ENCODE data around the gene YPEL5. TPM values are rescaled to one million over a fixed set of nuclear protein-coding genes. Genes with fewer than 3 reads are reported as not detected.

Gene YPEL5
- polyA plus RNA-seq, 3 donors = 231 to 254 (median 235) TPM

DNA sequence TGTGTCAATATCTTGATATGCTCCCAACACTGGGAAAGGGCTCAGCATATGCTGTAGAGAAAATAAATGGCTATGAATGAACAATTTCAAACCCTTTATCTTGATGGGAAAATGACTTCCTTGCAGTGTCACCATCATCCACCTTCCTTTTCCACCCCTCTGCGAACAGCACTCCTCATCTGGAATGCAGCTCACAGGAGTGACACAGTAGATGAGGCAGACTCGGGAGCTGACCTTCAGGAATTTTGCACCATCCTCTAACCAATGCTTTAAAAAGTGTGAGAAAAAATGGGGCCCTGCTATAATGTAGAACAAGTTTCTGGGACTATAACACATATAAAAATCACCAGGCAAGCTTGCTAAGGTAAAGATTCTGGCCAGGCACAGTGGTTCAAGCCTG lies 41.3 kb upstream of the YPEL5 start:
- H3K36me3 Mint-ChIP-seq = no peaks in the 10 kb centered on the region
- Histone ChIP-seq H3K4me3 (replicated peaks in 1 of 3; ENCODE audit: low read depth in 2 of 3, low read length in 3 of 3) (no peak overlapping the region), H3K4me2 (replicated peaks; ENCODE audit: extremely low read depth, low read length, poor library complexity, severe bottlenecking) (no peak overlapping the region), H3K9me3 (replicated peaks in 1 of 2; ENCODE audit: control insufficient read depth in 1 of 2, insufficient read depth in 1 of 2, low read length in 2 of 2) (no peaks in the 10 kb centered on the region), H3K9ac (ENCODE audit: insufficient read depth, low read length, poor library complexity, severe bottlenecking) (no peak overlapping the region), H3K36me3 (replicated peaks in 1 of 2; ENCODE audit: control insufficient read depth in 1 of 2, insufficient read depth in 2 of 2, low read length in 2 of 2) (no peaks in the 10 kb centered on the region), H2AFZ (ENCODE audit: insufficient read depth, low read depth, low read length, poor library complexity, severe bottlenecking) (no peak overlapping the region), H4K20me1 (ENCODE audit: insufficient read depth, low read length) (no peaks in the 10 kb centered on the region), H3K27me3 (ENCODE audit: control insufficient read depth in 2 of 2, insufficient read depth in 2 of 2, low read length in 2 of 2) (no peaks in the 10 kb centered on the region), H3K4me1 (ENCODE audit: control insufficient read depth in 1 of 2, insufficient read depth in 2 of 2, low read length in 2 of 2) (peaks cover 3 to 5% of the 10 kb centered on the region in 2 donors), H3K27ac (ENCODE audit: low read depth in 1 of 2, low read length in 2 of 2) (no peak overlapping the region), H3K79me2 (ENCODE audit: insufficient read depth, low read length) (no peaks in the 10 kb centered on the region)
- H3K9me3 Mint-ChIP-seq = no peaks in the 10 kb centered on the region
- peaks cover 0 to 6% (median 2%) of the 10 kb centered on the region in 3 donors for H3K27me3 Mint-ChIP-seq (ENCODE audit: low read depth in 3 of 3)
- H3K27ac Mint-ChIP-seq = no peak overlapping the region
- peaks cover 14% of the 10 kb centered on the region for H3K4me1 Mint-ChIP-seq
- no peak overlapping the region for H3K4me3 Mint-ChIP-seq
- TF ChIP-seq, protein P1, sequence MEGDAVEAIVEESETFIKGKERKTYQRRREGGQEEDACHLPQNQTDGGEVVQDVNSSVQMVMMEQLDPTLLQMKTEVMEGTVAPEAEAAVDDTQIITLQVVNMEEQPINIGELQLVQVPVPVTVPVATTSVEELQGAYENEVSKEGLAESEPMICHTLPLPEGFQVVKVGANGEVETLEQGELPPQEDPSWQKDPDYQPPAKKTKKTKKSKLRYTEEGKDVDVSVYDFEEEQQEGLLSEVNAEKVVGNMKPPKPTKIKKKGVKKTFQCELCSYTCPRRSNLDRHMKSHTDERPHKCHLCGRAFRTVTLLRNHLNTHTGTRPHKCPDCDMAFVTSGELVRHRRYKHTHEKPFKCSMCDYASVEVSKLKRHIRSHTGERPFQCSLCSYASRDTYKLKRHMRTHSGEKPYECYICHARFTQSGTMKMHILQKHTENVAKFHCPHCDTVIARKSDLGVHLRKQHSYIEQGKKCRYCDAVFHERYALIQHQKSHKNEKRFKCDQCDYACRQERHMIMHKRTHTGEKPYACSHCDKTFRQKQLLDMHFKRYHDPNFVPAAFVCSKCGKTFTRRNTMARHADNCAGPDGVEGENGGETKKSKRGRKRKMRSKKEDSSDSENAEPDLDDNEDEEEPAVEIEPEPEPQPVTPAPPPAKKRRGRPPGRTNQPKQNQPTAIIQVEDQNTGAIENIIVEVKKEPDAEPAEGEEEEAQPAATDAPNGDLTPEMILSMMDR (IDR thresholded peaks at IDR 0.05) = no peak
- DNase-seq = no peak
- intact Hi-C loops (cut with micrococcal nuclease) = no loop called here
- WGBS (ENCODE audit: insufficient coverage) = no CpG with 5 or more reads among the region's 2 CpGs

GRCh38 chr2:30106543-30106942 lies 40.3 kb upstream of the YPEL5 start:
- Mint-ChIP-seq H3K9me3 (no peaks in the 10 kb centered on the region), H3K4me1 (peaks cover 14% of the 10 kb centered on the region), H3K4me3 (no peak overlapping the region), H3K27ac (no peak overlapping the region), H3K27me3 (ENCODE audit: low read depth in 3 of 3) (peaks cover 0 to 4% (median 4%) of the 10 kb centered on the region in 3 donors), H3K36me3 (no peaks in the 10 kb centered on the region)
- H3K9me3 ChIP-seq (replicated peaks in 1 of 2; ENCODE audit: control insufficient read depth in 1 of 2, insufficient read depth in 1 of 2, low read length in 2 of 2) = no peaks in the 10 kb centered on the region
- no peak overlapping the region for H2AFZ ChIP-seq (ENCODE audit: insufficient read depth, low read depth, low read length, poor library complexity, severe bottlenecking)
- H3K9ac ChIP-seq (ENCODE audit: insufficient read depth, low read length, poor library complexity, severe bottlenecking) = no peak overlapping the region
- H3K27ac ChIP-seq (ENCODE audit: low read depth in 1 of 2, low read length in 2 of 2) = no peak overlapping the region
- H3K79me2 ChIP-seq (ENCODE audit: insufficient read depth, low read length) = no peaks in the 10 kb centered on the region
- no peak overlapping the region for H3K4me2 ChIP-seq (replicated peaks; ENCODE audit: extremely low read depth, low read length, poor library complexity, severe bottlenecking)
- no peaks in the 10 kb centered on the region for H3K27me3 ChIP-seq (ENCODE audit: control insufficient read depth in 2 of 2, insufficient read depth in 2 of 2, low read length in 2 of 2)
- no peaks in the 10 kb centered on the region for H4K20me1 ChIP-seq (ENCODE audit: insufficient read depth, low read length)
- H3K4me3 ChIP-seq (replicated peaks in 1 of 3; ENCODE audit: low read depth in 2 of 3, low read length in 3 of 3) = no peak overlapping the region
- no peak for DNase-seq
- TF ChIP-seq, protein P1 (IDR thresholded peaks at IDR 0.05) = no peak
- no peaks in the 10 kb centered on the region for H3K36me3 ChIP-seq (replicated peaks in 1 of 2; ENCODE audit: control insufficient read depth in 1 of 2, insufficient read depth in 2 of 2, low read length in 2 of 2)
- 89% methylated on average over 5 of the region's 9 CpGs for WGBS (ENCODE audit: insufficient coverage)
- intact Hi-C loops (cut with micrococcal nuclease) = no loop called here
- H3K4me1 ChIP-seq (ENCODE audit: control insufficient read depth in 1 of 2, insufficient read depth in 2 of 2, low read length in 2 of 2) = peaks cover 3 to 5% of the 10 kb centered on the region in 2 donors

All from CD14-positive monocyte (primary cell).